C1 segment of cervical spinal cord (tissue), 14 donors: ENCODE measurements around the gene ARHGAP10.
"Not testable (repeated sequence)": the region's sequence is repeated elsewhere in the genome, so short reads cannot be mapped to it uniquely, and the experiment has no call there.

Experiments used
- DNase-seq, 14 donors: peaks; one replicate each; lab custom pipeline; 2025; lab: John Stamatoyannopoulos, UW

ARHGAP10 gene

DNA sequence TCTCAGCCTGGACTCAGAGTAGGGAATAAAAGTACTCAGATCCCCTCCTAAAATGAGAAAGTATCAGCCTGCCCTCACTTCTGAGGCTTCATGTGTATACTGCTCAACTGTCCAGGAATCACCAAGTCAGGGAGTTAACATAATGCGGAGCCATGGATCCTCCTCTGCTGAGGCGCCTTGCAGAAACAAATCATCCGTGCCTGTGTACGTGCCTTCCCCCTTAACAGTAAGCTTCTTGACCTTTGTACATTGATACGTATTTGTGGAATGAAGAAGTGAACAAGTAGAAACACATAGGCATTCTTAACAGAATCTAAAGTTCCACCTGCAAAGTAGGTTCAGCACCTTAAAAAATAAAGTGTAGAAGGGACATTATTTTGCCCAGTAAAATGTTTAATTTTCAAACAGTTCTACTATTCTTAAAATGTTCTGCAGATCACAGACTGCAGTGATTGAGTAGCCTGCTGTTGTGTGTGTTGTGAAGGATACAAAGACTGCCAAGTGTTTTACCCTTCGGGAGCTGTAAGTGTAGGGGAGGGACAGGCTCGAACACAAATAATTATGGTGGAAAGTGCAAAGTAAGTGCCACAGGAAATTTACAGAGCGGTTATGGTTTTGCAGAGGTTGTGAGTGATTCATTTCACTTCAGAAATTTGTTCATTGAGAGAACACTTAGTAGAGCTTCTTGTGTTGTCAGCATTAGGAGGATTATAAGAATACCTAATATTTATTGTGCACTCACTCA lies 61.9 kb downstream of the ARHGAP10 start:
- no peak for DNase-seq

DNA sequence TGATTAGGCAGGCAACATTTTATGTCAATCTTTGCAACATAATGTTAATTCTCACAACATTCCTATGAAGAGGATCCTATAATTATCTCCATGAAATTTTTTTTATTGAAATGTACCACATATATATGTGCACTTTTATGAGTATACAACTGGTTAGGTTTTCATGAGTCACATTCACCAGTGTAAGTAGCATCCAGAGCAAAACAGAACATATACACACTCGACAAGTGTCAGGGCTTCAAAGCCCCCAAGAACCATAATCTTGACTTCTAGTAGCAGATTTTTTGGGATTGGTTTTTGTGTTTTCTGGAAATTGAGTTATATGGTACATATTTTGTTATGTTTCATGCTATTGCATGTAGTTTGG lies 62.4 kb downstream of the ARHGAP10 start:
- no peak for DNase-seq

DNA sequence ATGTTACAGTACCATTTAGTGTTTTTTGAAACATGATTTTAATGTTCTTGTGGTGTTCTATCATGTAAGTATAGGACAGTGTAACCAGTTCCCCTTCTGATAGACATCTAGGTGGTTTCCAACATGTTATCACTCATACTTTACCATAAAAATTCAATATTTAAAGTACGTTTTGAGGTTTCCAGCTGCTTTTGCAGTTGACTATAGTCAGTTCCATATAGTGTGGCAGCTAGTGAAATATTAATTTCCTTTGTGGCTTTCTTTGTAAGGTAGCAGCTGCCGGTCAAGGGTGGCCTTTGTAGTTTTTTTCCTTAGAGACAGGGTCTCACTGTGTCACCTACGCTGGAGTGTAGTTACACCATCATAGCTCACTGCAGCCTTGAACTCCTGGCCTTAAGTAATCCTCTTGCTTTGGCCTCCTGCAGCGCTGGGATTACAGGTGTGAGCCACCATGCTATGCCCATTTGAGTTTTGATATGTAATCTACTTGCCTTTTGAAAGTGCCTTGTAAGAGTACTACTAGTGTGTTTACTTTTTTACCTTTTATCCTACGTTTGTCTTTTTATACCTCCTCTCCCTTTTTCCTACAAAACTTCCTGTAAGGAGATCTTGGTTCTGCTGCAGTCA lies 63.0 kb downstream of the ARHGAP10 start:
- DNase-seq = no peak

DNA sequence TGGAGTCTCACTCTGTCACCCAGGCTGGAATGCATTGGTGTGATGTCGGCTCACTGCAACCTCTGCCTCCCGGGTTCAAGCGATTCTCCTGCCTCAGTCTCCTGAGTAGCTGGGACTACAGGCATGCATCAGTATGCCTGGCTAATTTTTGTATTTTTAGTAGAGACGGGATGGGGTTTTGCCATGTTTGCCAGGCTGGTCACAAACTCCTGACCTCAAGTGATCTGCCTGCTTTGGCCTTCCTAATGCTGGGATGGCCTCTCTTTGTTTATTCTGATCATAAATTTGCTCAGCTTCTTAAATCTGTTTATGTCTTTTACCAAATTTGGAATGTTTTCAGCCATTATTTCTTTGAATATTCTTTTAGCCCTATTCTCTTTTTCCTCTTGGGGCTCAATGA lies 67.2 kb downstream of the ARHGAP10 start:
- DNase-seq = not testable (repeated sequence)

DNA sequence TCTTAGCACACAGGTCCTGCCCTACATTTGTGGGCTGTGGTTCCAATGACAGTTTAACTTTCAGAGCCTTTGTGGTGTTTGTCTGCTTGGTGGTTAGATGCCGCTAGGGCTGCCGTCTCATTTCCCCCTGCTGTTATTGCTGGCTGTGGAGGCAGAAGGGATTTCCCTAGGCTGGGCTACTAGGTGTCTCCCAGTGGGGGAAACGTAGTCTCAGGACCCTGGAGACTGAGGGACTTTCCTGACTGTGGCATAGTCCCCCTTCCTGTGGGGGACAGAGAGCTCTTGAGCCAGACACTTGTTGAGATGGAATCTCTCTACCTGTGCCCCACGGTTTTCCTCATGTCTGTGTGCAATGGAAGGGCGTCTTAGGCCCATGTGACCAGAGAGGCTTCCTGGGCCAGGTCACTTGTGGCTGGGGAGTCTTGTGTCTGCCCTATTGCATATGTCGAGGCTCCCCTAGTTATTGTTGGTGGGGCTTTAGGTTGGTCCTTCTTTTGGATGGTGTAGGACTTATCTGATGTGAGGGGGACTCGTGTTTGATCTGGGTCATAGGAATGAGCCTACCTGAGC lies 68.2 kb downstream of the ARHGAP10 start:
- DNase-seq = no peak

DNA sequence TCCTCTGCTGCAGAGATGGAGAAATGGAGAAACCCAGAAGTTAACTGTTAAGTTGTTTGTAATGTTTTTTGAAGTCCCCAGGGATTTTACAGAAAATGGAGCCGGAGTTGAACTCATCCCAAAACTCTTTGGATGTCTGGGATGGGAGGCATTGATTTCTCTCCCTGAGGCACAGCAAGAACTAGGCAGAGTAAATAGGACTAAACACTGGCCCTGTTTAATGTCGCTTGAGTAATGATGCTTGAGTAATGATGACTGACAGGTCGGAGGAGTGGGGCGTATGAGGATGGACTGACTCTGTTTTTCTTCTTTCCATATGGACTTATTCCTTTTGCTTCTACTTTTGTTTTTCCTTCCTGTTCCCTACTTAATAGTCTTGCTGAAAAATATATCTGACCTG lies 69.9 kb downstream of the ARHGAP10 start:
- DNase-seq = no peak

DNA sequence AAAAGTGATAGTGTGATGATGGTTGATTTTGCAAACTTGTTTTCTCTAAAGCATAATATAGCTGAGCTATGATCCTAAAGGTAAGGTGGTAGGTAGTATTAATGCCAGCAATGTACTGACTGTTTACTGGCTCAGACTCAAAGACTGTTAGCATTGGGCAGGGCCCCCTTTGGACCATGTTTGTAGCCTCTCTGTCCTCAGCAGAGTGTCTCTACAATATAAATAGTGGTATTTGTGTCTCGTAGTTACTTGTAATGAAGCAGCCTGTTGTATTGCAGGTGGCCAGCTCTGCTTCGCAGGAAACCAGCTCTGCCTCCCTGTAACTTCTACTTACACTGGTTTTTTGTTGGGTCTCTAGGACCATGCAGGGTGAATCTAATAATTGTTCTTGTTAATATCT lies 70.5 kb downstream of the ARHGAP10 start:
- DNase-seq = no peak

DNA sequence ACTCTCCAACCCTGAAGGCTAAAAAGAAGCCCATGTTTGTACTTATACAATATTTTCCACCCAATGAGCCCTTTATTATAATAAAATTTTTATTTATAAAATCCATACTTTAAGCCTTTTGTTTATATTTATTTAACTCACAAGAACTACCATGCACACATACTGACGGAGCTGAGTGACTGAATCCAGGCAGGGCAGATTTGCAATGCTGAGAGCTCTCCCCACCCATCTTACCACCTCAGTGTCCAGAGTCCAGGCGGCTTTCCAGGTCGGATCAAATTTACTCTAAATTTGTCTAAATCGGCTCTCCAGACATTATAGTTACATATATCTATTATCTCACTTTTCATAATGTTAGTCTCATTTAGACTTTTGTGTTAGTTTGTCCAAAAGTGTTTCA lies 74.1 kb downstream of the ARHGAP10 start:
- no peak for DNase-seq

DNA sequence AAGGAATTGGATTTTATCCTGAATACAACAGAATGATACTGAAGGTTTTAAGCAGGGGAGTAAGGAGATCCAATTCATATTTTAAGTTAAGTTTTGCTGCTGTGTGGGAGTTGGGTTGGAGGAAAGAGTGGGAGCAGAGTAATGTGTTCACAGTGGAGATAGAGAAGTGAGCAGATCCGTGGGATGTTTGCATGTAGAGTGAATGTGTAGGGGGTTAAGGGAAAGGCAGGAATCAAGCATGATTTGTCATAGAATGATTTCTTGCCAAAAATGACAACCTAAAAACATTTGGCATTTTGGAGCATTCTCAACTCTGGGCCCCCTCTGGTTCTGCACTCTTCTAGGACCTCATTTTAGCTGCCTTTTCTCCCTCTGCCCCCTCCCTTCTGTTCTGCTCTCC lies 76.6 kb downstream of the ARHGAP10 start:
- DNase-seq = no peak

DNA sequence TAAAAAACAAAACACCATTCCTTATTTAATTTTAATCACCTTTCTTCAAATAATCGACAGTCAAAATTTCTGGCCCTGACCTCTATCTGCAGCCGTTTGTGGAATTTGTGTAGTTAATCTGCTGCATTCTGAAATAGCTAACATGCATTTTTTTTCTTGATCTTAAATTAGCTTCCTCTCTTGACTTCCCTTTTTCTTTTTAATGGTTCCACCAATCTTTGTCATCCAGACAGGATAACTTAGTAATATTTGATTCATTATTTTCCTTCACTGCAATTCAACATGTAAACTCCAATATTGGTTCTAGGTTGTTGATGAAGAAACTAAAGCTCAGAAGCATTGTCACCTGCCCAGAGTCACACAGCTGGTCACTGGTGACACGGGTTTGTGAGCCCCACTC lies 77.3 kb downstream of the ARHGAP10 start:
- no peak for DNase-seq

DNA sequence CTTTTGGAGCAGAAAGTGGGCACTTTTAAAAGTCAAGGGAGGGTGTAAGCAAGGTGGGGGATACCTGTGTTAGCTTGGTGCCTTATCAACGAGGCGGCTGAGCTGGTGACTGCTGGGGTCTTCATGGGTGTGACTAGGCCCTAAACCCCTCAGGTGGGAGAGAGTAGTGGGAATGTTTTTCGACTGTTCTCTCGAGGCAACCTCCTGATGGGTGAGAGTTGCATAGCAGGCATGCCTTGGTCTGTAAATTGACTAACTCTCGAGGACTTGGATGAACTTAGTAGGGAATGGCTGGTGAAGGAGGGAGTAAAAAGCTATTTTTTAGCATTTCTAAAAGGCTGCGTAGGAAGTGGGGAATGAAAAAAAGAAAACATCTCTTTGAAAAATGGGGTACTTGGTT lies 80.0 kb downstream of the ARHGAP10 start:
- no peak for DNase-seq

DNA sequence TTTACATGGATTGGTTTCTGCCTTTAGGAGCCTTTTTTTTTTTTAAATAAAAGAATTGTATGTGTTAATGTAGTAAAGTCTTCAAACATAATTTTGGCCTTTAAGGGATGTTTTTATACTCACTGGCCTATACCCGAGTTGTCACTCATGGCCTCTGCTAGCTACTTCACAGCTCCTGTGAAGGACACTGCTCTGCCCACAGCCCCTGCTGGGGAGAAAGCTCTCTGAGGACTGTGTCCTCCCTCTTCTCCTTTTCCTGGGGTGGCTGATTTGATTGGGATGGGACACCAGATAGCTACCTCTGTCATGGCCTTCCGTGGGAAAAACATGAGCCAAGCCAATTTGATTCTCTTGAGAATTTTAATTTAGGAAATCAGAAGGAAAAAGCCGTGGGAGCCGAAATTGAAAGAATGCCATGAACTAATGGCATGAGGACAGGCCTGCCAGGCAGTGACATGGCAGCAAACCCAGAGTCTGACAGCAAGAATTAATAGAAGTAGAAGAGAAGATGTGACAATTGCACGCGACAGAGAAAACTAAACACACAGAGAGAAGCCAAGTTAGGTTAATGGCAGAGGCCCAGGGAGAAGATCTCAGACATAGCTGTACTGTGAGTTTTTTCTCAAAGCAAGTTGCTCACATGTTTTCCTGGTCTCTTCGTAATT lies 81.4 kb downstream of the ARHGAP10 start:
- no peak for DNase-seq

DNA sequence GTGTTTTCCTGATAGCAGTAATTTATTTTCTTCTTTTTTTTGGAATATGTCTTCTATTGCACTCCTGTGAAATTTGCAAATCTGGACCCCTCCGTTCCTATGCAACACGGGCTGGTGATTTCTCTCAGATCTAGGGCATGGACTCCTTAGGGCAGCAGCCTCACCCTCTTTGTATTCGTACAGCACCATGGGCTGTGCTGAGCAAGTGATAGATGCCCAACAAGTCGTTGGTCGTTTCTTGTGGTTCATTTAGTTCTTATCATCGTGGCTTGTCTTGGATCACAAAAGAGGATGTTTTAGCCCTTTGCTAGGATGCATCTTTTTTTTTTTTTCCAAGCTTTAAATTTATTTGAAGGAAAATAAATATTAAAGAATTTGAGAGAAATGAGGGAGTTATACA lies 82.1 kb downstream of the ARHGAP10 start:
- no peak for DNase-seq

DNA sequence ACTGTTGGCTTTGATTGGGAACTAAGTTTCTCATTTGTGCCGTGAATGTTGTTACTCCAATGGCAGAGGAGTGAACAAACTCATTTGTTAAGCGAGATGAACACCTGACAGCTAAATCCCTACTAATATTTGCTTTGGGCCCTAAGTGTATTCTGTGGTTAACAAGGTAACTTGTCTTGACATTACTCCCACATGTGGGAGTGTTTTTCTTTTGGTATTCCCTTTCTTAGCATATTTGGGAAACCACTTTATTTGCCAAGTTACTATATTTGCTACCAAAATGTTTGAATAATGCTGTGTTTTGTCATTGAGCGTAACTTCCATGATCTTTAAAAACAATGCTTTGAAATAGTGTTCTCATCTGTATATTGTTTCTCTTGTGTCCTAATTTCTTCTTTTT lies 82.5 kb downstream of the ARHGAP10 start:
- no peak for DNase-seq

DNA sequence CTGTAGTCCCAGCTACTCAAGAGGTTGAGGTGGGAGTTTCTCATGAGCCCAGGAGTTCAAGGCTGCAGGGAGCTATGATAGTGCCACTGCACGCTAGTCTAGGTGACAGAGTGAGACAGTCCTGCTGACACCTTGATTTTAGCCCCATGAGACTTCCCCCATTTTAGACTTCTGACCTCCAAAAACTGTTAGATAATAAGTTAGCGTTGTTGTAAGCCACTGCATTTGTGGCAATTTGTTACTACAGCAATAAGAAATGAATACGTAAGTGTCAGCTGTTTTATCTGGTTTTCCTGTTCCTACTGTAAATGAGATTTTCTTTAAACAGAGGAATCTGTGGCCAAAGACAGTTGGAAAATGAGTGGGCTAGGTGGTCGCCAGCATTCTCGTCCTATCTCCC lies 83.9 kb downstream of the ARHGAP10 start:
- no peak for DNase-seq

DNA sequence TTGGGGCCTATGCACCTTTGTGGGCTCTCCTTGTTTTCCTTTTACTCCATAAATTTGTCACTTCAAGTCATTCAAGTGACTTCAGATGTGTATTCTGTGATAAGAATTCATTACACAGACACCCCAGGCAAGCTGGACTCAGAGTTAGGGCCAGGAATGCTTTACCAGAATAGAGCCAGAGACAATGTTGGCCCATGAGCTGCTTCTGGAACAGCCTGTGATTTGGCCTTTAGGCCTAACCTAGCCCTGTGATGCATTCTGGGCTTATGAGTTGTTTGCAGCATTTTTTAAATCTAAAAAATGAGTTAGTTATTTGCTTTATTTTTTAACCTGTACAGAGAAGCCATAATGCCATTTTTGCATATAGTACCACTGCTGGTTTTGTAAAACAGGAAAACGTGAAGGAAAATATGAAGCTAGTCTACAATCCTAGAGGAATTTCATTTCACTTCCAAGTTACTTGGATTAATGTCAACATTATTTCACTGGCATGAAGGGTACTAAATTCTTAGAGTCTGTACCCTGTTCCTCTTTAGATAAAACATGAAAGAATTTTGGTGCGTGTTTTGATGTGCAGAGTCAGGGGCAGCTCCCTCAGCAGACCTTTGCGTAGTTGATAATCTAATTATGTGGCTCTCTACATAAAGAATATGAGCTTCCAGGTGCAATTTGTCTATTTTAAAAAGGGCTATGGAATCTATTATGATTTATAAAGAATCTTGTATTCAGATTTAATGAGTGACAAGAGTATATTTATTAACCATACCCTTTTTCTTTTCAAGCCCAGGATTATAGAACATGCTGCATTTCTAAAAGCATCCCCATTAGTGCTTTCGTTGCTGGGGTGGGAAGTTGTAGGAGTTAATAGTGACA lies 84.7 kb downstream of the ARHGAP10 start:
- DNase-seq = peak in 1 of 14 donors; percentile 7

DNA sequence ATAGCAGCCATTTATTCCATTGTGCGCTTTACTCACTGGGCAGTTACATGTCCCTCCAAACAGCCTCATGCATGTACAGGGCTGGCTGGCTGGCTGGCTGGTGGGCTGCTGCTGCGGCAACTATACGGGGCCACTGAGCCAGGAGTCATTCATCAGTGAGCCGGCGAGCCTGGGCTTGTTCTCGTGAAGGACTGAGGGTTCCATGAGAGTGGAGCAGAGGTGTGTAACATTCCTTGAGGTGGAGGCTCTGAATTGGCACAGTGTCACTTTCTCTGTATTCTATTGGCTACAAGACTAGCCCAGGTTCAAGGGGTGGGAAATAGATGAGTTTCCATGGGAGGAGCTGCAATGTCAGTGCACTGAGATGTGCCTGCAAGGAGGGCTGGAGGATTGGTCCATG lies 89.1 kb downstream of the ARHGAP10 start:
- DNase-seq = no peak

DNA sequence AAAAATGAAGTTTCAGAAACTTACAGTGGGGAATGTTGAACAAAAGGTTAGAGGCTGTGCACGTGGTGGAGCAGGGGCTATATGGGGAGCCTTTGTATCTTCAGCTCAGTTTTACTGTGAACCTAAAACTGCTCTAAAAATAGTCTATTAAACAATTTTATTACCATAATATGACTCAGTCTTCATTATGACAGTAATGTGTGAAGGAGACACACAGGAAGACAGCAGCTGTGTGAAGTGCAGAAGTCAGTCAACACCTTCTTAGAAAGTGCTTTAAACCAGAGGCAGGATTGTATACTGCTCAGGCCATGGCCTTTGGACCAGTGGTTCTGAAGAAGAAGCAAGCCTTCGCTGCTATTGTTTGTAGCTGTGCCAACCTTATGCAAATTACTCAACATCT lies 89.7 kb downstream of the ARHGAP10 start:
- no peak for DNase-seq

DNA sequence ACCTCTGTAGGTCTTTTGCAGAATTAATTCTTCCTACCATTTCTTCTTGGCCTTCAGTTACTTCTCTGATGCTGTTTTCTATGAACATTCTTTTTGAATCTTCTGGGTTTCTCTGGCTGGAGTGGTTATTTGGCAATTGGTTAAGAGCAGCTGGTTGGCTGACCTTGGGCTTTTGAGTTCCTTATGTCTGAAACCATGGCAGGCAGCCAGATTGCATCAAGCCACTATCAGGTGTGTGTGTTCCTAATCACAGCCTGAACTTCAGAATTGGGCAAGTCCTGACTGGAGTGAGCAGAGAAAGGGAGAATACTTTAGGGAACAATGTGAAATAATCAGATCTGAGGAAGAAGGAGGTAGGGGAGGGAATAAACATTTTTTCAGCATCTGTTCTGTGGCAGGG lies 90.2 kb downstream of the ARHGAP10 start:
- DNase-seq = peak in 1 of 14 donors; percentile 5

DNA sequence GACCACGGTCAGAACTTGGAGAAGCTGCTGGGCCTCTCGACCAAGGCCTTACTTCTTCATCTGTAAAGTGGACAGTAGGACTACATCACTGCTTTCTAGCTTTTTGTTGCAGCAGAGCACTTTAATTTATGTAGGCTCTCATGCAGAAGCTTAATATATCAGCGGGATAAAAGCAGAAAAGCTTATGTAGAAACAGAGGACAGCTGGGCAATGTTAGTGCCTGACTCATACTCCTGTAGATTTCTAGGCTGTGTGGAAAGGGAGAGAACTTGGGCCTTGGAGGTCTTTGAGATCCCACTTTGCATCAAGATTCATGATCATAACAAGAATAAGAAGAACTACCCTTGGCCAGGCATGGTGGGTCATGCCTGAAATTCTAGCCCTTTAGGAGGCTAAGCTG lies 91.2 kb downstream of the ARHGAP10 start:
- no peak for DNase-seq

DNA sequence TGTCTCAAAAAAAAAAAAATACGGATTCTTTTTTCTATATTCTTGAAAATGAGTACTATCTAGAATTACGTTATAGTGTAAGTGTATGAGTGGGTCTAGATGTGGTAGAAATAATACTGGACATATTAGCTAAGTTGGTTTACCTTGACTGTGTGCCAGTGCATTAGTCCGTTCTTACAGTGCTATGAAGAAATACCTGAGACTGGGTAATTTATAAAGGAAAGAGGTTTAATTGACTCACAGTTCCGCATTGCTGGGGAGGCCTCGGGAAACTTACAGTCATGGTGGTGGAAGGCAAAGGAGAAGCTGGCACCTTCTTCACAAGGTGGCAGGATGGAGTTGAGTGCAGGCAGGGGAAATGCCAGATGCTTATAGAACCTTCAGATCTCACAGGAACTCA lies 92.4 kb downstream of the ARHGAP10 start:
- DNase-seq = no peak

DNA sequence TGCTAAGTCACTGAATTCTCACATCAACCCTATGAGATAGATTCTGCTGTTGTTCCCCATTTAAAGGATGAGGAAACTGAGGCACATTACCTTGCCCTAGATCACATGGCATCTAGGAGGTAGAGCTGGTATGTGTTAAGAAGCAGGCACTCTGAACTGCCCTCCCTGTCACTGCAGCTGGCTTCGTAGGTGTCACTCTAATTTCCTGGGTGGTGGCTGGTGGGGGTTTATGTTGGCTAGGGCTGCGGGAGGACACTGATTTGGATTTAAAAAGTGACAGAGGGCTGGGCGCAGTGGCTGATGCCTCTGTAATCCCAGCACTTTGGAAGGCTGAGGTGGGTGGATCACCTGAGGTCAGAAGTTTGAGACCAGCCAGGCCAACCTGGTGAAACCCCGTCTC lies 93.0 kb downstream of the ARHGAP10 start:
- no peak for DNase-seq
